Endothelial cell of umbilical vein (primary cell): ENCODE results near the gene ADAP1. TPM values are rescaled to one million over a fixed set of nuclear protein-coding genes. Genes with fewer than 3 reads are reported as not detected.

ENCODE experiments used
- BruUV-seq: library from RNA; stranded (reverse); fragments of 400-500 nt; replicated peaks from 2 replicates; lab custom pipeline; 2021; lab: Mats Ljungman, UMichigan
- CTCF ChIA-PET: fragments of 300-600, 350-600 bp; sonication (Branson Sonifier 250); formaldehyde crosslinking; loops from one replicate; lab custom pipeline; 2021; ENCODE audit warnings: antibody characterized with exemption, inconsistent platforms; lab: Charles Lee
- POLR2A ChIA-PET: fragments of 300-600, 350-600 bp; sonication (Branson Sonifier 250); formaldehyde crosslinking; loops from one replicate; lab custom pipeline; 2021; ENCODE audit warnings: antibody characterized with exemption, inconsistent platforms; lab: Charles Lee
- DNase-seq: peaks from one replicate; pipeline ENCODE4 v3.0.0-alpha.2; 2011; ENCODE audit warnings: low read depth, low spot score
- FAIRE-seq: peaks from 2 replicates; lab custom pipeline; 2011; peaks lifted over from hg19 to GRCh38; lab: Jason Lieb, UNC
- H2AFZ ChIP-seq: 2 replicates; pipeline ENCODE4 v1.6.0; 2012; ENCODE audit warnings: low read depth, low read length, control low read depth, inconsistent platforms
- H3K27ac ChIP-seq: 2 replicates; pipeline ENCODE4 v1.5.1; 2011; ENCODE audit warnings: low read depth, mild to moderate bottlenecking, control low read depth, low read length, moderate library complexity; ENCODE audit not compliant: insufficient read depth
- H3K27me3 ChIP-seq, 2 experiments: 2 replicates each; pipeline versions ENCODE4 v1.6.0 to v1.6.1; 2011; ENCODE audit warnings: low read length in 2 of 2, mixed read lengths in 1 of 2; ENCODE audit not compliant: control insufficient read depth in 2 of 2, insufficient read depth in 2 of 2
- H3K36me3 ChIP-seq, 2 experiments: 2 replicates in 1 of 2; 3 replicates in 1 of 2; pipeline ENCODE4 v1.5.1; 2011; ENCODE audit warnings: low read length in 2 of 2, mild to moderate bottlenecking in 1 of 2, moderate library complexity in 1 of 2; ENCODE audit not compliant: control insufficient read depth in 2 of 2, insufficient read depth in 2 of 2; ENCODE audit errors: extremely low read depth in 1 of 2
- H3K4me1 ChIP-seq: 3 replicates; pipeline ENCODE4 v1.5.1; 2011; ENCODE audit warnings: mild to moderate bottlenecking, low read length; ENCODE audit not compliant: control insufficient read depth, insufficient read depth; ENCODE audit errors: extremely low read depth
- H3K4me2 ChIP-seq: 2 replicates; pipeline ENCODE4 v1.6.1; 2011; ENCODE audit warnings: low read length, control low read depth, mixed read lengths; ENCODE audit not compliant: insufficient read depth
- H3K4me3 ChIP-seq, 3 experiments: fragments of 200-600 bp in 1 of 3; sonication (generic), shearing (Covaris generic) in 1 of 3; replicated peaks in 1 of 3; 2 replicates each; pipeline ENCODE4 v1.5.1; 2011 to 2016; ENCODE audit warnings: control low read depth in 3 of 3, low read length in 3 of 3, mild to moderate bottlenecking in 2 of 3, inconsistent platforms in 1 of 3, low read depth in 1 of 3, moderate library complexity in 1 of 3; ENCODE audit not compliant: insufficient read depth in 1 of 3
- H3K79me2 ChIP-seq: 2 replicates; pipeline ENCODE4 v1.6.0; 2012; ENCODE audit warnings: low read length, inconsistent platforms; ENCODE audit not compliant: control insufficient read depth, insufficient read depth
- H3K9ac ChIP-seq: replicated peaks from 2 replicates; pipeline ENCODE3; 2011; ENCODE audit warnings: low read length, control low read depth; ENCODE audit not compliant: insufficient read depth; ENCODE audit errors: extremely low read depth
- H3K9me1 ChIP-seq: replicated peaks from 3 replicates; pipeline ENCODE4 v1.6.0; 2011; ENCODE audit warnings: mild to moderate bottlenecking, low read length; ENCODE audit not compliant: control insufficient read depth, insufficient read depth; ENCODE audit errors: extremely low read depth
- H3K9me3 ChIP-seq: replicated peaks from 2 replicates; pipeline ENCODE4 v1.5.1; 2012; ENCODE audit warnings: low read length, inconsistent platforms; ENCODE audit not compliant: control insufficient read depth, insufficient read depth
- H4K20me1 ChIP-seq: replicated peaks from 2 replicates; pipeline ENCODE3; 2011; ENCODE audit warnings: mild to moderate bottlenecking, low read length; ENCODE audit not compliant: control insufficient read depth, insufficient read depth; ENCODE audit errors: extremely low read depth
- EZH2 ChIP-seq: IDR thresholded peaks from 2 replicates; pipeline ENCODE4 v1.6.1; 2012; ENCODE audit warnings: borderline replicate concordance, low read depth, mild to moderate bottlenecking, moderate library complexity, low read length, inconsistent platforms; ENCODE audit not compliant: severe bottlenecking
- FOS ChIP-seq: IDR thresholded peaks from 2 replicates; pipeline ENCODE4 v1.6.1; 2011; ENCODE audit warnings: mild to moderate bottlenecking, low read length, moderate library complexity, borderline replicate concordance; ENCODE audit not compliant: insufficient read depth
- GATA2 ChIP-seq: IDR thresholded peaks from 2 replicates; pipeline ENCODE4 v1.7.0; 2011; ENCODE audit warnings: low read depth, mild to moderate bottlenecking, moderate library complexity, mixed read lengths, low read length; ENCODE audit not compliant: insufficient read length, insufficient read depth
- JUN ChIP-seq: IDR thresholded peaks from 2 replicates; pipeline ENCODE4 v1.6.1; 2011; ENCODE audit warnings: borderline replicate concordance, low read depth; ENCODE audit not compliant: insufficient read length, insufficient read depth
- MYC ChIP-seq: IDR thresholded peaks from one replicate; pipeline ENCODE4 v1.6.1; 2011; ENCODE audit warnings: mild to moderate bottlenecking, low read depth, low read length
- POLR2A ChIP-seq: IDR thresholded peaks from 2 replicates; pipeline ENCODE4 v1.6.1; 2012; ENCODE audit warnings: low read depth, mild to moderate bottlenecking, control low read depth, low read length
- POLR2AphosphoS5 ChIP-seq: IDR thresholded peaks from 2 replicates; pipeline ENCODE4 v1.6.1; 2012; ENCODE audit warnings: low read depth, mild to moderate bottlenecking, control low read depth, low read length, moderate library complexity; ENCODE audit not compliant: insufficient read depth
- dilution Hi-C: fragments of 300-500 bp; cut with MboI; formaldehyde crosslinking; loops from one replicate; pipeline ENCODE4 v1.15.0; 2019; ENCODE audit warnings: low sequenced_read_pairs; ENCODE audit not compliant: extremely low pct_ligation_motif_present
- intact Hi-C: fragments of 100-400 bp; cut with micrococcal nuclease; formaldehyde crosslinking; loops from one replicate; pipeline ENCODE4 v1.10.0; 2022
- polyA plus RNA-seq, 4 experiments: library from polyadenylated mRNA; depleted of rRNA in 3 of 4; stranded (reverse) in 3 of 4; unstranded in 1 of 4; fragments of >200 nt; gene quantifications; 2 replicates each; pipeline versions ENCODE4 v1.2.1 to v1.2.3, GENCODE V29; 2011 to 2012; ENCODE audit warnings: missing spikeins in 1 of 4
- total RNA-seq: library from RNA; stranded (reverse); gene quantifications from 2 replicates; pipeline ENCODE4 v1.2.3, GENCODE V29; 2021
- TF ChIP-seq, protein P1 (sequence below), 2 donors: IDR thresholded peaks; 1 replicate in 1 of 2; 2 replicates in 1 of 2; pipeline ENCODE4 v1.5.1; 2011; ENCODE audit warnings: low read length in 2 of 2, mild to moderate bottlenecking in 2 of 2, moderate library complexity in 2 of 2, control low read depth in 1 of 2, inconsistent platforms in 1 of 2, low read depth in 1 of 2; ENCODE audit not compliant: insufficient read depth in 1 of 2; ENCODE audit errors: extremely low read depth in 1 of 2
- TF ChIP-seq, protein P2 (sequence below): IDR thresholded peaks from 2 replicates; pipeline ENCODE4 v1.6.1; 2011; ENCODE audit not compliant: insufficient read depth, insufficient read length

The ADAP1 gene
- total and polyA plus RNA-seq, 2 donors (not counting 3 experiments of a cell fraction or from before 2014, with no cell fraction given): 0.49 to 0.58 TPM

DNA sequence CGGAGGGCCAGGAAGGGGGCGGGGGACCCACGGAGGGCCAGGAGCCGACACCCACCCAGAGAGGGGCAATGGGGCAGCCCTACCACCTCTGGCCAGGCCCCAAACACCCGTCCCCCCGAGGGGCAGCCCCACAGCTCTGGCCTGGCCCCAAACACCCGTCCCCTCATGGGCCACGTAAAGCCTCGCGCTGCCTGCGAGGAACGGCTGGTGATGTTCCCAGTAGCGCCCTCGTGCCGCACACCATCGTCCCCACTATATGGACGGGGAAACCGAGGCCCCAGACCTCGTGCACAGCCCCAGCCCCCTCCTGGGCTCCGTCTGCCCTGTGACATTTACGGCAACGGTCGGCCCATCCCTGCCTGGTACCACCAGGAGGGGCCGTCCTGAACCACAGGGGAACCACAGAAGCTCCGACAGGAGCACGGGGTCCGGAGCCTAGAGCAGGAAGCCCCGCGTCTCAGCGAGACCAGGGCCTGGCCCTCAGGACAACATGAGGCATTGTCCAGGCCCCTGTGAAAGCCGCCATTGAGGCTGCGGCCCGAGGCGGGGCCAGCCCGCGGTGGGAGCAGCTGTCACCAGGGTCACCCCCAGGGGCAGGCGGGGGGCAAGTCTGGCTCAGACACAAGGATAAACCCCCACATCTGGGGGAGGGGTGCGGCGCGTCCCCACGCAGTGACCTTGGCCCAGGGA is 42.5 kb downstream of the ADAP1 start:
- ChIA-PET CTCF (interaction anchor here (1.4 kb wide), 1 partner anchor 41 kb away, joined by 3 read pairs; no protein-coding TSS in a partner anchor), POLR2A (no interaction called here)
- Histone ChIP-seq H2AFZ (no peak overlapping the region), H4K20me1 (no peaks in the 10 kb centered on the region), H3K27ac (no peak overlapping the region), H3K4me1 (no peaks in the 10 kb centered on the region), H3K27me3 (peaks cover 3 to 6% of the 10 kb centered on the region in 2 experiments), H3K9me1 (no peaks in the 10 kb centered on the region), H3K79me2 (no peaks in the 10 kb centered on the region), H3K4me3 (no peak overlapping the region), H3K4me2 (no peak overlapping the region), H3K9ac (no peak overlapping the region), H3K36me3 (no peaks in the 10 kb centered on the region), H3K9me3 (no peaks in the 10 kb centered on the region)
- dilution Hi-C loops: no loop called here
- no peak for DNase-seq
- intact Hi-C loops: no loop called here
- no peak for FAIRE-seq
- BruUV-seq: no TSS peak
- TF ChIP-seq, protein P1, sequence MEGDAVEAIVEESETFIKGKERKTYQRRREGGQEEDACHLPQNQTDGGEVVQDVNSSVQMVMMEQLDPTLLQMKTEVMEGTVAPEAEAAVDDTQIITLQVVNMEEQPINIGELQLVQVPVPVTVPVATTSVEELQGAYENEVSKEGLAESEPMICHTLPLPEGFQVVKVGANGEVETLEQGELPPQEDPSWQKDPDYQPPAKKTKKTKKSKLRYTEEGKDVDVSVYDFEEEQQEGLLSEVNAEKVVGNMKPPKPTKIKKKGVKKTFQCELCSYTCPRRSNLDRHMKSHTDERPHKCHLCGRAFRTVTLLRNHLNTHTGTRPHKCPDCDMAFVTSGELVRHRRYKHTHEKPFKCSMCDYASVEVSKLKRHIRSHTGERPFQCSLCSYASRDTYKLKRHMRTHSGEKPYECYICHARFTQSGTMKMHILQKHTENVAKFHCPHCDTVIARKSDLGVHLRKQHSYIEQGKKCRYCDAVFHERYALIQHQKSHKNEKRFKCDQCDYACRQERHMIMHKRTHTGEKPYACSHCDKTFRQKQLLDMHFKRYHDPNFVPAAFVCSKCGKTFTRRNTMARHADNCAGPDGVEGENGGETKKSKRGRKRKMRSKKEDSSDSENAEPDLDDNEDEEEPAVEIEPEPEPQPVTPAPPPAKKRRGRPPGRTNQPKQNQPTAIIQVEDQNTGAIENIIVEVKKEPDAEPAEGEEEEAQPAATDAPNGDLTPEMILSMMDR (IDR thresholded peaks at IDR 0.05; ENCODE audit: extremely low read depth in 1 of 2, insufficient read depth in 1 of 2, low read depth in 1 of 2, low read length in 2 of 2): no peak
- TF ChIP-seq GATA2: no peak
- TF ChIP-seq POLR2A: no peak
- TF ChIP-seq, protein P2, sequence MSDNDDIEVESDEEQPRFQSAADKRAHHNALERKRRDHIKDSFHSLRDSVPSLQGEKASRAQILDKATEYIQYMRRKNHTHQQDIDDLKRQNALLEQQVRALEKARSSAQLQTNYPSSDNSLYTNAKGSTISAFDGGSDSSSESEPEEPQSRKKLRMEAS: no peak
- TF ChIP-seq EZH2: no peak
- no peak for TF ChIP-seq MYC
- TF ChIP-seq JUN: no peak
- TF ChIP-seq FOS: no peak
- TF ChIP-seq POLR2AphosphoS5: no peak
